GM21576 (cell line): Measurements from ENCODE around the gene EPM2A.

Source experiments
- ATAC-seq: cut with Tn5 transposase; IDR thresholded peaks from one replicate; pipeline ENCODE4 v1.9.1; 2021; ENCODE audit warnings: mild to moderate bottlenecking, moderate library complexity; ENCODE audit not compliant: unreplicated experiment

Gene EPM2A

GRCh38 chr6:145685932-145686331, 49.4 kb downstream of the EPM2A start:
- ATAC-seq = no peak

- ATAC-seq = no peak
These were observed 53.4 kb downstream of the EPM2A start for GRCh38 chr6:145681965-145682364.

- no peak for ATAC-seq
These were observed 61.8 kb downstream of the EPM2A start for GRCh38 chr6:145673504-145673903.

GRCh38 chr6:145670311-145670710, 65.0 kb downstream of the EPM2A start:
- no peak for ATAC-seq

- ATAC-seq = no peak
These were observed 65.7 kb downstream of the EPM2A start for GRCh38 chr6:145669627-145670034.

- no peak for ATAC-seq
These were observed 66.5 kb downstream of the EPM2A start for GRCh38 chr6:145668844-145669243.

- ATAC-seq = no peak
These were observed 74.6 kb downstream of the EPM2A start for GRCh38 chr6:145660676-145661075.

- ATAC-seq = no peak
These were observed 79.2 kb downstream of the EPM2A start for GRCh38 chr6:145656128-145656527.

GRCh38 chr6:145652572-145652971, 82.7 kb downstream of the EPM2A start:
- no peak for ATAC-seq

GRCh38 chr6:145651988-145652387, 83.3 kb downstream of the EPM2A start:
- no peak for ATAC-seq

GRCh38 chr6:145648149-145648548, 87.2 kb downstream of the EPM2A start:
- no peak for ATAC-seq

GRCh38 chr6:145647602-145648001, 87.7 kb downstream of the EPM2A start:
- no peak for ATAC-seq

GRCh38 chr6:145643760-145644159, 91.6 kb downstream of the EPM2A start:
- ATAC-seq = no peak

GRCh38 chr6:145633981-145634627, 101.2 kb downstream of the EPM2A start:
- ATAC-seq = peak; percentile 90

GRCh38 chr6:145632971-145633370, 102.3 kb downstream of the EPM2A start:
- no peak for ATAC-seq

GRCh38 chr6:145631374-145631773, 103.9 kb downstream of the EPM2A start:
- no peak for ATAC-seq

- ATAC-seq = no peak
These were observed 104.7 kb downstream of the EPM2A start for GRCh38 chr6:145630598-145630997.

- ATAC-seq = no peak
These were observed 105.8 kb downstream of the EPM2A start for GRCh38 chr6:145629478-145629877.

- no peak for ATAC-seq
These were observed 107.9 kb downstream of the EPM2A start for GRCh38 chr6:145627451-145627850.

GRCh38 chr6:145626857-145627256, 108.5 kb downstream of the EPM2A start:
- no peak for ATAC-seq

- ATAC-seq = no peak
These were observed 112.1 kb downstream of the EPM2A start for GRCh38 chr6:145623231-145623630.

GRCh38 chr6:145621776-145622175, 113.5 kb downstream of the EPM2A start:
- ATAC-seq = no peak

- no peak for ATAC-seq
These were observed 115.2 kb downstream of the EPM2A start for GRCh38 chr6:145620088-145620487.
